ENCODE results near the gene TBC1D5.

DNA sequence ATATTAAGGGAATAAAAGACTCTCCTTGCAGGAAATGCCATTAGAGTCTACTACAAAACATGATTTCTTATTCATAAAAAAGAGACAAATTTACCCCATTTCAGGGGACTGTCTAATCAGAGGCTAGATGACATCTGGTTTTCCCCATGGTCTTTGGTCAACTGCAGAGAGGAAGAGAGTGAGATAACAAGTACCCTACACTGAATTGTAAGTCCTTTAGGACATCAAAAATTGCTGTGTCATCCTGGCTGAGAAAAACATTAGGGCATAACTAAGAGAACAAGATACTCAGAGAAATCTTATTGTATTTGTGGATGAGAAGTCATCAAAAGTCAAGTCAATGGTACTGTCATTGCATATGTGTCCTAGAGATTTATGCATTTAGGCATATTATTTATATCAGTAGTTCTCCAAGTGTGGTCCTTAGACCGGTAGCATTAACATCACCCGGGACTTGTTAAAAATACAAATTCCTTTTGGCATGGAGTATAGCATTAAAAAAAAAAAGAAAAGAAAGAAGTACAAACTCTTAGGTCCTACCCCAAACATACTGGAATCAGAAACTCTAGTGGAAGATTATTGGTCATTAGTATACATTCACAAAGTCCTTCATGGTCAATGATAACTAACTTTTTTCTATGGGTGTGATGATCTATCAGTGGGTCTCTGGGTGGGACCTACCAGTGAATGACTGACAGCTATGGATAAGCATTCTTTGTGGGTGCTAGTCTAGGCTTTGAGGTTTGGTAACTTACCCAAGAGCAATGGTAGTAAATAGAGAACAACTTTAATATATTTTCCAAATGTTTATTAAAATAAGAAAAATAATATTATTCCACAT lies 29.0 kb upstream of the TBC1D5 start:
- TF ChIP-seq TAF1 (IDR thresholded peaks at IDR 0.05; ENCODE audit: borderline replicate concordance, insufficient read depth, low read length) (no peak), POLR2AphosphoS5 (IDR thresholded peaks at IDR 0.05; ENCODE audit: low read depth, low read length) (no peak)

Measured in PFSK-1 (cell line).